Caco-2 (cell line): Measurements from ENCODE around the gene ANTXRL. TPM values are rescaled to one million over a fixed set of nuclear protein-coding genes. Genes with fewer than 3 reads are reported as not detected.
"Not testable (repeated sequence)": the region's sequence is repeated elsewhere in the genome, so short reads cannot be mapped to it uniquely, and the experiment has no call there.

Experiments used
- BruUV-seq: library from RNA; stranded (reverse); fragments of 400-500 nt; replicated peaks from 2 replicates; lab custom pipeline; 2021; lab: Mats Ljungman, UMichigan
- CTCF ChIA-PET: fragments of 300-600 bp; sonication (Branson Sonifier 250); formaldehyde crosslinking; loops from one replicate; lab custom pipeline; 2022; ENCODE audit warnings: antibody characterized with exemption; lab: Charles Lee
- POLR2A ChIA-PET: fragments of 300-600 bp; sonication (Branson Sonifier 250); formaldehyde crosslinking; loops from one replicate; lab custom pipeline; 2022; ENCODE audit warnings: antibody characterized with exemption; lab: Charles Lee
- DNase-seq, 2 experiments: peaks; one replicate each; pipeline versions ENCODE4 v3.0.0 to v3.0.0-alpha.2; 2020 to 2022
- H3K27me3 ChIP-seq: replicated peaks from 2 replicates; pipeline ENCODE4 v1.6.0; 2011; ENCODE audit warnings: low read length; ENCODE audit not compliant: control insufficient read depth, insufficient read depth
- H3K36me3 ChIP-seq: 2 replicates; pipeline ENCODE4 v1.5.1; 2011; ENCODE audit warnings: low read length; ENCODE audit not compliant: control insufficient read depth, insufficient read depth
- H3K4me1 ChIP-seq: fragments of 250-450 bp; sonication (Bioruptor Pico); 2 replicates; pipeline ENCODE4 v1.5.1; 2020; ENCODE audit warnings: mild to moderate bottlenecking
- H3K4me3 ChIP-seq: 2 replicates; pipeline ENCODE4 v1.5.1; 2011; ENCODE audit warnings: low read depth, mild to moderate bottlenecking, control low read depth, low read length
- H3K9me3 ChIP-seq: fragments of 250-450 bp; sonication (Bioruptor Pico); 2 replicates; pipeline ENCODE4 v1.5.1; 2020; ENCODE audit warnings: mild to moderate bottlenecking, moderate library complexity
- H3K27ac Mint-ChIP-seq: one replicate; pipeline ENCODE4 v1.8.0; 2022; ENCODE audit warnings: mixed read lengths; ENCODE audit not compliant: unreplicated experiment
- H3K27me3 Mint-ChIP-seq: one replicate; pipeline ENCODE4 v1.8.0; 2022; ENCODE audit warnings: mixed read lengths; ENCODE audit not compliant: insufficient read depth, unreplicated experiment
- H3K36me3 Mint-ChIP-seq: one replicate; pipeline ENCODE4 v1.8.0; 2022; ENCODE audit warnings: mild to moderate bottlenecking, mixed read lengths; ENCODE audit not compliant: insufficient read depth, unreplicated experiment
- H3K4me1 Mint-ChIP-seq: one replicate; pipeline ENCODE4 v1.8.0; 2022; ENCODE audit warnings: low read depth, mixed read lengths; ENCODE audit not compliant: unreplicated experiment
- H3K4me3 Mint-ChIP-seq: one replicate; pipeline ENCODE4 v1.8.0; 2022; ENCODE audit warnings: mild to moderate bottlenecking, moderate library complexity, mixed read lengths; ENCODE audit not compliant: unreplicated experiment
- H3K9me3 Mint-ChIP-seq: one replicate; pipeline ENCODE4 v1.8.0; 2022; ENCODE audit warnings: mixed read lengths; ENCODE audit not compliant: unreplicated experiment
- CTCF ChIP-seq, 2 experiments: fragments of 200-600 bp in 1 of 2; IDR thresholded peaks; 1 replicate in 1 of 2; 2 replicates in 1 of 2; pipeline versions ENCODE4 v1.5.1 to v1.8.0; 2011 to 2022; ENCODE audit warnings: antibody characterized with exemption in 1 of 2, control low read depth in 1 of 2, inconsistent platforms in 1 of 2, low read depth in 1 of 2, low read length in 1 of 2, mild to moderate bottlenecking in 1 of 2, moderate library complexity in 1 of 2; ENCODE audit not compliant: insufficient read depth in 1 of 2, severe bottlenecking in 1 of 2, unreplicated experiment in 1 of 2
- intact Hi-C: fragments of 100-400 bp; cut with micrococcal nuclease; formaldehyde crosslinking; loops from one replicate; pipeline ENCODE4 v1.10.0; 2022; ENCODE audit not compliant: unreplicated experiment
- total RNA-seq: library from RNA; stranded (reverse); gene quantifications from 2 replicates; pipeline ENCODE4 v1.2.3, GENCODE V29; 2022

Gene ANTXRL
- total RNA-seq, 1 experiment from 2014 or later: not detected

GRCh38 chr10:46311501-46311951 lies 24.7 kb downstream of the ANTXRL start:
- Mint-ChIP-seq H3K9me3 (no peaks in the 10 kb centered on the region), H3K27me3 (no peaks in the 10 kb centered on the region), H3K4me3 (no peak overlapping the region), H3K27ac (no peak overlapping the region), H3K4me1 (peaks cover 16% of the 10 kb centered on the region), H3K36me3 (no peaks in the 10 kb centered on the region)
- Histone ChIP-seq H3K27me3 (no peaks in the 10 kb centered on the region), H3K4me3 (no peak overlapping the region), H3K36me3 (no peaks in the 10 kb centered on the region), H3K4me1 (peaks cover 18% of the 10 kb centered on the region), H3K9me3 (no peaks in the 10 kb centered on the region)
- CTCF ChIA-PET: no interaction called here
- intact Hi-C loops: no loop called here
- peak in 1 of 2 experiments; percentile 32 for DNase-seq
- TF ChIP-seq CTCF (IDR thresholded peaks at IDR 0.05; ENCODE audit: insufficient read depth in 1 of 2, low read depth in 1 of 2, low read length in 1 of 2, severe bottlenecking in 1 of 2, unreplicated experiment in 1 of 2): no peak
- POLR2A ChIA-PET: no interaction called here
- BruUV-seq: no TSS peak

- H3K4me3 Mint-ChIP-seq, H3K27me3 ChIP-seq, H3K27me3 Mint-ChIP-seq, H3K27ac Mint-ChIP-seq, intact Hi-C loops, CTCF ChIA-PET, BruUV-seq, H3K9me3 ChIP-seq, POLR2A ChIA-PET, H3K9me3 Mint-ChIP-seq, H3K36me3 Mint-ChIP-seq, H3K36me3 ChIP-seq, H3K4me3 ChIP-seq: not testable (repeated sequence)
- peaks cover 16% of the 10 kb centered on the region for H3K4me1 Mint-ChIP-seq
- peak in 1 of 2 experiments; percentile 34 for DNase-seq
- peaks cover 18% of the 10 kb centered on the region for H3K4me1 ChIP-seq
These were observed 25.2 kb downstream of the ANTXRL start for GRCh38 chr10:46311961-46312431.

GRCh38 chr10:46312953-46313352 lies 26.2 kb downstream of the ANTXRL start:
- Mint-ChIP-seq H3K27me3 (no peaks in the 10 kb centered on the region), H3K4me3 (no peak overlapping the region), H3K27ac (no peak overlapping the region), H3K4me1 (peaks cover 16% of the 10 kb centered on the region), H3K36me3 (no peaks in the 10 kb centered on the region), H3K9me3 (no peaks in the 10 kb centered on the region)
- Histone ChIP-seq H3K9me3 (no peaks in the 10 kb centered on the region), H3K4me3 (no peak overlapping the region), H3K4me1 (peaks cover 18% of the 10 kb centered on the region), H3K36me3 (no peaks in the 10 kb centered on the region), H3K27me3 (no peaks in the 10 kb centered on the region)
- no peak for DNase-seq
- no peak for TF ChIP-seq CTCF (IDR thresholded peaks at IDR 0.05; ENCODE audit: insufficient read depth in 1 of 2, low read depth in 1 of 2, low read length in 1 of 2, severe bottlenecking in 1 of 2, unreplicated experiment in 1 of 2)
- POLR2A ChIA-PET: no interaction called here
- BruUV-seq: no TSS peak
- intact Hi-C loops: no loop called here
- CTCF ChIA-PET: no interaction called here
